SJCRH30 (cell line): ENCODE data around the gene ASXL2. TPM values are rescaled to one million over a fixed set of nuclear protein-coding genes. Genes with fewer than 3 reads are reported as not detected.
"Not testable (repeated sequence)": the region's sequence is repeated elsewhere in the genome, so short reads cannot be mapped to it uniquely, and the experiment has no call there.

Source experiments
- DNase-seq, 2 experiments: peaks; one replicate each; pipeline ENCODE4 v3.0.0-alpha.2; 2015 to 2020
- H3K27ac ChIP-seq: fragments of 250-450 bp; sonication (Bioruptor Pico); 2 replicates; pipeline ENCODE4 v1.5.1; 2020; ENCODE audit warnings: mild to moderate bottlenecking, moderate library complexity
- H3K27me3 ChIP-seq: fragments of 250-450 bp; sonication (Bioruptor Pico); 2 replicates; pipeline ENCODE4 v1.5.1; 2020; ENCODE audit warnings: mild to moderate bottlenecking, moderate library complexity
- H3K36me3 ChIP-seq: fragments of 250-450 bp; sonication (Bioruptor Pico); 2 replicates; pipeline ENCODE4 v1.5.1; 2020; ENCODE audit warnings: mild to moderate bottlenecking, moderate library complexity
- H3K4me1 ChIP-seq: fragments of 250-450 bp; sonication (Bioruptor Pico); 2 replicates; pipeline ENCODE4 v1.5.1; 2020; ENCODE audit warnings: mild to moderate bottlenecking, moderate library complexity
- H3K4me3 ChIP-seq: fragments of 250-450 bp; sonication (Bioruptor Pico); 2 replicates; pipeline ENCODE4 v1.5.1; 2020; ENCODE audit warnings: mild to moderate bottlenecking, moderate library complexity
- H3K9me3 ChIP-seq: fragments of 250-450 bp; sonication (Bioruptor Pico); replicated peaks from 2 replicates; pipeline ENCODE4 v1.5.1; 2020; ENCODE audit warnings: mild to moderate bottlenecking, moderate library complexity
- total RNA-seq: library from RNA; depleted of rRNA; stranded (reverse); fragments of >200 nt; shearing (Covaris generic); gene quantifications from 2 replicates; pipeline ENCODE4 v1.2.3, GENCODE V29; 2014; rRNA removed

The ASXL2 gene
- 24.5 and 26.7 TPM in 2 replicates for total RNA-seq

DNA sequence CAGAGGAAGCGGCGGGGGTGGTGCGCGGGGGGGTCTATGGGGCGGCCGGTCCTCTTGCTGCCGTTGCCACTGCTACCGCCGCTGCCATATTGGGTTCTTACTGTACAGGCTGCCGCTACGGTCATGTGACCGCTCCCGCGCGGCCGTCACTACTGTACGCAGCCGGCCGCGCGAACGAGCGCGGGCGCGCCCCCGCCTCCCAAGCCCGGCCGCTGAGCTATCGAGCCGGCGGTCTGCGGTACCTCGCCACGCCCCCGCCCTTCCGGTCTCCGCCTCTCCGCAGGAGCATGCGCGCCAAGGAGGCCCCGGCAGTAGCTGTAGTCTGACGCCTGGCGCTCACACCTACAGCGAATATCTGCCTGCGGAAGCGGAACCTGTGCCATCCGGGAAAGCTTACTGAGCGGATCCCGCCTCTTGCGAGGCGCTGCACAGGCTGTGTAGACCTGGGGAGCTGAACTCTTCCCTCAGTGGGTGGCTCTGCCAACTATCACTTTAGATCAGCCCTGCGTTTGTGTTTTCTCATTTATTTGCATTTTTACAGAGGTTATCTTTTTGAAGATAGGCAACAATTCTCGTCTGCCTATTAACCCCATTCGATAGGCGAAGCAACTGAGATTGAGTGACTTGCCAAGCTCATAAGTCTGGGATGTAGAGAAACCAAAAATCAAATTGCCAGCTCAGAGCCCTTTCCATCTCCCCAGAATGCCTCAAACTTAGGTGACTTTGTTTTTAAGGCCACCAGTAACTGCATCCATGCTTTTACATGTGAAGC lies at the start of gene ASXL2:
Gene ASXL2, minus strand, starts transcription at position 127 of the 772 bp plus-strand sequence. CDS start 265 bp downstream, outside the sequence.
- Histone ChIP-seq H3K27me3 (no peaks in the 10 kb centered on the region), H3K4me3 (peak within 1 kb of the TSS; percentile 94), H3K9me3 (no peaks in the 10 kb centered on the region), H3K36me3 (no peaks in the 10 kb centered on the region; the same call in 1 of the 2 replicates), H3K4me1 (peaks cover 14% of the 10 kb centered on the region), H3K27ac (peak within 1 kb of the TSS; percentile 84)
- peak; percentile 98 to 99 for DNase-seq

GRCh38 chr2:25926984-25927756 lies 48.9 kb upstream of the ASXL2 start:
- Histone ChIP-seq H3K36me3 (no peaks in the 10 kb centered on the region), H3K4me1 (no peaks in the 10 kb centered on the region), H3K9me3 (no peaks in the 10 kb centered on the region), H3K4me3 (no peak overlapping the region), H3K27me3 (no peaks in the 10 kb centered on the region), H3K27ac (no peak overlapping the region)
- no peak for DNase-seq

GRCh38 chr2:25922501-25922900 lies 44.2 kb upstream of the ASXL2 start:
- H3K9me3 ChIP-seq = peaks cover 3% of the 10 kb centered on the region; the same call in 1 of the 2 replicates
- no peaks in the 10 kb centered on the region for H3K4me1 ChIP-seq
- DNase-seq = no peak
- no peak overlapping the region for H3K27ac ChIP-seq
- no peaks in the 10 kb centered on the region for H3K36me3 ChIP-seq
- no peaks in the 10 kb centered on the region for H3K27me3 ChIP-seq
- H3K4me3 ChIP-seq = no peak overlapping the region

- Histone ChIP-seq H3K36me3 (no peaks in the 10 kb centered on the region), H3K4me3 (no peak overlapping the region), H3K9me3 (peaks cover 3% of the 10 kb centered on the region; the same call in 1 of the 2 replicates), H3K27me3 (no peaks in the 10 kb centered on the region), H3K4me1 (no peaks in the 10 kb centered on the region), H3K27ac (no peak overlapping the region)
- no peak for DNase-seq
Measured at GRCh38 chr2:25920786-25921415, 42.6 kb upstream of the ASXL2 start.

GRCh38 chr2:25920336-25920735 lies 42.0 kb upstream of the ASXL2 start:
- no peak overlapping the region for H3K4me3 ChIP-seq
- H3K27me3 ChIP-seq = no peaks in the 10 kb centered on the region
- no peak overlapping the region for H3K27ac ChIP-seq
- no peaks in the 10 kb centered on the region for H3K36me3 ChIP-seq
- H3K9me3 ChIP-seq = peaks cover 3% of the 10 kb centered on the region; the same call in 1 of the 2 replicates
- no peak for DNase-seq
- H3K4me1 ChIP-seq = no peaks in the 10 kb centered on the region

DNA sequence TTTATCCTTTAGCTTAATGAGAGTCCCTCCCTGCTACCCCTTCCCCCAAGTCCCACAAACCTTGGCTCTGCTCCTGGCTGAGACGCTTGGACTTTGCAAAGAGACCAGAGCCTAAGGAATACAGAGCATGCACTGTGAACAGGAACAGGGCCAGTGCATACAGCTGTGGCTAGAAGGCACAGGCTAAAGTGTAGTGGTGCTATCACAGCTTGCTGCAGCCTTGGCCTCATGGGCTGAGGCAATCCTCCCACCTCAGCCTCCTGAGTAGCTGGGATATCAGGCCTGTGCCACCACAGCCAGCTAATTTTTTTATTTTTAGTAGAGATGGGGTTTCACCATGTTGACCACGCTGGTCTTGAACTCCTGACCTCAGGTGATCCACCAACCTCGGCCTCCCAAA lies 39.5 kb upstream of the ASXL2 start:
- no peak overlapping the region for H3K27ac ChIP-seq
- DNase-seq = no peak
- H3K4me3 ChIP-seq = no peak overlapping the region
- peaks cover 3% of the 10 kb centered on the region; the same call in 1 of the 2 replicates for H3K9me3 ChIP-seq
- H3K36me3 ChIP-seq = no peaks in the 10 kb centered on the region
- peaks cover 3% of the 10 kb centered on the region; the same call in 1 of the 2 replicates for H3K4me1 ChIP-seq
- no peaks in the 10 kb centered on the region for H3K27me3 ChIP-seq

GRCh38 chr2:25917411-25917810 lies 39.1 kb upstream of the ASXL2 start:
- not testable (repeated sequence) for H3K27ac ChIP-seq, H3K4me3 ChIP-seq, H3K4me1 ChIP-seq, H3K27me3 ChIP-seq, DNase-seq, H3K36me3 ChIP-seq, H3K9me3 ChIP-seq

DNA sequence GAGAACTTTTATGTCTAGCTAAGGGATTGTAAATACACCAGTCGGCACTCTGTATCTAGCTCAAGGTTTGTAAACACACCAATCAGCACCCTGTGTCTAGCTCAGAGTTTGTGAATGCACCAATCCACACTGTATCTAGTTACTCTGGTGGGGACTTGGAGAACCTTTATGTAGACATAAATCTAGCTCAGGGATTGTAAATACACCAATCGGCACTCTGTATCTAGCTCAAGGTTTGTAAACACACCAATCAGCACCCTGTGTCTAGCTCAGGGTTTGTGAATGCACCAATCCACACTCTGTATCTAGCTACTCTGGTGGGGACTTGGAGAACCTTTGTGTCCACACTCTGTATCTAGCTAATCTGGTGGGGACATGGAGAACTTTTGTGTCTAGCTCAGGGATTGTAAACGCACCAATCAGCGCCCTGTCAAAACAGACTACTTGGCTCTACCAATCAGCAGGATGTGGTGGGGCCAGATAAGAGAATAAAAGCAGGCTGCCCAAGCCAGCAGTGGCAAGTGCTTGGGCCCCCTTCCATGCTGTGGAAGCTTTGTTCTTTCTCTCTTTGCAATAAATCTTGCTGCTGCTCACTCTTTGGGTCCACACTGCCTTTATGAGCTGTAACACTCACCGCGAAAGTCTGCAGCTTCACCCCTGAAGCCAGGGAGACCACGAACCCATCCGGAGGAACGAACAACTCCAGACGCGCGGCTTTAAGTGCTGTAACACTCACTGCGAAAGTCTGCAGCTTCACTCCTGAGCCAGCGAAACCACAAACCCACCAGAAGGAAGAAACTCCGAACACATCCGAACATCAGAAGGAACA lies 37.9 kb upstream of the ASXL2 start:
- H3K4me3 ChIP-seq, DNase-seq, H3K27me3 ChIP-seq, H3K36me3 ChIP-seq, H3K4me1 ChIP-seq, H3K27ac ChIP-seq, H3K9me3 ChIP-seq: not testable (repeated sequence)

DNA sequence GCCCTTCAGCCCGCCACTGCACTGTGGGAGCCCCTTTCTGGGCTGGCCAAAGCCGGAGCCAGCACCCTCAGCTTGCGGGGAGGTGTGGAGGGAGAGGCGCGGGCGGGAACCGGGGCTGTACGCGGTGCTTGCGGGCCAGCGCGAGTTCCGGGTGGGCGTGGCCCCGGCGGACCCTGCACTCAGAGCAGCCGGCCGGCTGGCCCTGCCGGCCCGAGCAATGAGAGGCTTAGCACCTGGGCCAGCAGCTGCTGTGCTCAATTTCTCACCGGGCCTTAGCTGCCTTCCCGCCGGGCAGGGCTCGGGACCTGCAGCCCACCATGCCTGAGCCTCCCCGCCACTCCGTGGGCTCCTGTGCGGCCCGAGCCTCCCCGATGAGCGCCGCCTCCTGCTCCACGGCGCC lies 37.1 kb upstream of the ASXL2 start:
- not testable (repeated sequence) for H3K4me1 ChIP-seq, H3K4me3 ChIP-seq, H3K36me3 ChIP-seq, DNase-seq, H3K27ac ChIP-seq, H3K9me3 ChIP-seq, H3K27me3 ChIP-seq

DNA sequence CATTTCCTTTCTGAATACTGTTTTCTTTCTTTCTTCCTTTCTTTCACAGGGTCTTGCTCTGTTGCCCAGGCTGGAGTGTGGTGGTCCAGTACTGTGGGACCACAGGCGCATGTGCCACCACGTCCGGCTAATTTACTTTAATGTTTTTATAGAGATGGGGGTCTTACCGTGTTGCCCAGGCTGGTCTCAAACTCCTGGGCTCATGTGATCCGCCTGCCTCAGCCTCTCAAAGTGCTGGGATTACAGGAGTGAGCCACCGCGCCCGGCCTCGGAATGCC lies 35.3 kb upstream of the ASXL2 start:
- not testable (repeated sequence) for H3K9me3 ChIP-seq, H3K27me3 ChIP-seq, DNase-seq, H3K4me1 ChIP-seq, H3K27ac ChIP-seq, H3K4me3 ChIP-seq, H3K36me3 ChIP-seq

GRCh38 chr2:25912851-25913695 lies 34.8 kb upstream of the ASXL2 start:
- DNase-seq = no peak
- no peak overlapping the region for H3K4me3 ChIP-seq
- no peaks in the 10 kb centered on the region for H3K9me3 ChIP-seq
- no peaks in the 10 kb centered on the region for H3K27me3 ChIP-seq
- H3K36me3 ChIP-seq = no peaks in the 10 kb centered on the region
- H3K27ac ChIP-seq = no peak overlapping the region
- H3K4me1 ChIP-seq = peaks cover 3% of the 10 kb centered on the region; the same call in 1 of the 2 replicates

DNA sequence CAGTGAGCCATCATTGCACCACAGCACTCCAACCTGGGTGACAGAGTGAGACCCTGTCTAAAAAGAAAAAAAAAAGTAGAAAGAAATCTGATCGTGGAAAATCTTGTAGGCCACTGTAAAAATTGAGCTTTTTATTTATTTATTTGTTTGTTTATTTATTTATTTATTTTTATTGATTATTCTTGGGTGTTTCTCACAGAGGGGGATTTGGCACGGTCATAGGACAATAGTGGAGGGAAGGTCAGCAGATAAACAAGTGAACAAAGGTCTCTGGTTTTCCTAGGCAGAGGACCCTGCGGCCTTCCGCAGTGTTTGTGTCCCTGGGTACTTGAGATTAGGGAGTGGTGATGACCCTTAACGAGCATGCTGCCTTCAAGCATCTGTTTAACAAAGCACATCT lies 31.3 kb upstream of the ASXL2 start:
- DNase-seq, H3K36me3 ChIP-seq, H3K9me3 ChIP-seq, H3K4me3 ChIP-seq, H3K27ac ChIP-seq, H3K27me3 ChIP-seq, H3K4me1 ChIP-seq: not testable (repeated sequence)

GRCh38 chr2:25905126-25905525 lies 26.8 kb upstream of the ASXL2 start:
- Histone ChIP-seq H3K27me3 (no peaks in the 10 kb centered on the region; the same call in 1 of the 2 replicates), H3K36me3 (no peaks in the 10 kb centered on the region), H3K4me1 (no peaks in the 10 kb centered on the region), H3K27ac (no peak overlapping the region), H3K9me3 (no peaks in the 10 kb centered on the region), H3K4me3 (no peak overlapping the region)
- DNase-seq = no peak
